ENCODE data around the gene ZSCAN2. TPM values are rescaled to one million over a fixed set of nuclear protein-coding genes. Genes with fewer than 3 reads are reported as not detected.

ZSCAN2 gene
- total RNA-seq, 1 experiment from 2014 or later = 9.7 TPM

GRCh38 chr15:84657748-84658079, 56.9 kb downstream of the ZSCAN2 start:
- peaks cover 63% of the 10 kb centered on the region; the same call in 1 of the 2 replicates for H3F3A ChIP-seq (ENCODE audit: insufficient read depth, low read depth)
- H3K4me1 ChIP-seq (replicated peaks; ENCODE audit: insufficient read depth) = peaks cover 28% of the 10 kb centered on the region
- H2AFZ ChIP-seq = peak overlapping the region; percentile 86
- BruUV-seq (replicated peaks) = no TSS peak
- CTCF ChIA-PET = no interaction called here
- DNase-seq = no peak
- H3K9me2 ChIP-seq (ENCODE audit: insufficient read depth) = no peaks in the 10 kb centered on the region
- H3K4me3 ChIP-seq = peak overlapping the region; percentile 70
- peak overlapping the region; percentile 83 for H3K27ac ChIP-seq
- peaks cover under 1% of the 10 kb centered on the region; the same call in 1 of the 2 replicates for H3K36me3 ChIP-seq (ENCODE audit: low read depth)
- H3K79me2 ChIP-seq (ENCODE audit: low read depth) = peaks cover 16% of the 10 kb centered on the region
- TF ChIP-seq CTCF (conservative IDR thresholded peaks at IDR 0.05) (no peak), EZH2 (IDR thresholded peaks at IDR 0.05; ENCODE audit: low read depth) (no peak)
- H4K20me1 ChIP-seq (ENCODE audit: insufficient read depth) = no peaks in the 10 kb centered on the region
- H3K27me3 ChIP-seq (ENCODE audit: insufficient read depth, low read depth) = no peaks in the 10 kb centered on the region
- intact Hi-C loops (cut with micrococcal nuclease; ENCODE audit: unreplicated experiment) = loop anchor here (5.0 to 10.0 kb wide), 2 partner anchors 90 to 127 kb away; partner anchors contain the start of gene ZNF592
- peak overlapping the region; percentile 77 for H3K4me2 ChIP-seq
- POLR2A ChIA-PET (ENCODE audit: unreplicated experiment) = no interaction called here
- no peaks in the 10 kb centered on the region for H3K9me3 ChIP-seq (ENCODE audit: insufficient read depth, low read depth)

- POLR2A ChIA-PET (ENCODE audit: unreplicated experiment) = no interaction called here
- no peaks in the 10 kb centered on the region for H3K9me2 ChIP-seq (ENCODE audit: insufficient read depth)
- H4K20me1 ChIP-seq (ENCODE audit: insufficient read depth) = no peaks in the 10 kb centered on the region
- no TSS peak for BruUV-seq (replicated peaks)
- intact Hi-C loops (cut with micrococcal nuclease; ENCODE audit: unreplicated experiment) = loop anchor here (5.0 to 10.0 kb wide), 2 partner anchors 89 to 127 kb away; partner anchors contain the start of gene ZNF592
- H2AFZ ChIP-seq = peak within 1 kb of the TSS; percentile 86
- H3K4me1 ChIP-seq (replicated peaks; ENCODE audit: insufficient read depth) = peaks cover 23% of the 10 kb centered on the region
- H3K4me3 ChIP-seq = peak within 1 kb of the TSS; percentile 70
- CTCF ChIA-PET = interaction anchor here (0.6 to 0.7 kb wide), 3 partner anchors 188 to 743 kb away, joined by 3 to 13 read pairs (median 4); no protein-coding TSS in a partner anchor
- peaks cover 11% of the 10 kb centered on the region for H3K79me2 ChIP-seq (ENCODE audit: low read depth)
- DNase-seq = peak; percentile 70 to 88
- H3K27ac ChIP-seq = peak within 1 kb of the TSS; percentile 83
- peak within 1 kb of the TSS; percentile 77 for H3K4me2 ChIP-seq
- H3K9me3 ChIP-seq (ENCODE audit: insufficient read depth, low read depth) = no peaks in the 10 kb centered on the region
- TF ChIP-seq EZH2 (IDR thresholded peaks at IDR 0.05; ENCODE audit: low read depth) = no peak
- TF ChIP-seq CTCF (conservative IDR thresholded peaks at IDR 0.05) = peak; percentile 73
- H3K36me3 ChIP-seq (ENCODE audit: low read depth) = no peaks in the 10 kb centered on the region
- H3K27me3 ChIP-seq (ENCODE audit: insufficient read depth, low read depth) = no peaks in the 10 kb centered on the region
- peaks cover 63% of the 10 kb centered on the region; the same call in 1 of the 2 replicates for H3F3A ChIP-seq (ENCODE audit: insufficient read depth, low read depth)
These were observed 57.4 kb downstream of the ZSCAN2 start, which contains the start of gene NMB for GRCh38 chr15:84658080-84658787. Gene NMB (minus strand): TSS chr15:84658199. CDS start chr15:84658152, 47 bp downstream.

- Histone ChIP-seq H4K20me1 (ENCODE audit: insufficient read depth) (no peaks in the 10 kb centered on the region), H3K27ac (peak overlapping the region; percentile 83), H3K9me3 (ENCODE audit: insufficient read depth, low read depth) (no peaks in the 10 kb centered on the region), H3K79me2 (ENCODE audit: low read depth) (peaks cover 4% of the 10 kb centered on the region), H3K4me1 (replicated peaks; ENCODE audit: insufficient read depth) (peaks cover 21% of the 10 kb centered on the region), H3K36me3 (ENCODE audit: low read depth) (no peaks in the 10 kb centered on the region), H3K27me3 (ENCODE audit: insufficient read depth, low read depth) (no peaks in the 10 kb centered on the region), H3F3A (ENCODE audit: insufficient read depth, low read depth) (peaks cover 63% of the 10 kb centered on the region; the same call in 1 of the 2 replicates), H3K9me2 (ENCODE audit: insufficient read depth) (no peaks in the 10 kb centered on the region), H3K4me3 (peak overlapping the region; percentile 70; the same call in 1 of the 2 replicates), H3K4me2 (peak overlapping the region; percentile 77), H2AFZ (peak overlapping the region; percentile 86)
- ChIA-PET CTCF (interaction anchor here (0.6 to 0.7 kb wide), 2 partner anchors 77 to 742 kb away, joined by 4 to 9 read pairs; no protein-coding TSS in a partner anchor), POLR2A (ENCODE audit: unreplicated experiment) (no interaction called here)
- TSS peak; percentile 18 for BruUV-seq (replicated peaks)
- TF ChIP-seq CTCF (conservative IDR thresholded peaks at IDR 0.05) = no peak
- no peak for TF ChIP-seq EZH2 (IDR thresholded peaks at IDR 0.05; ENCODE audit: low read depth)
- intact Hi-C loops (cut with micrococcal nuclease; ENCODE audit: unreplicated experiment) = loop anchor here (5.0 to 10.0 kb wide), 2 partner anchors 88 to 126 kb away; partner anchors contain the start of gene ZNF592
- no peak for DNase-seq
These were observed 58.1 kb downstream of the ZSCAN2 start for GRCh38 chr15:84658788-84659411.
